Fibroblast of lung (primary cell): Measurements from ENCODE around the gene S100G. TPM values are rescaled to one million over a fixed set of nuclear protein-coding genes. Genes with fewer than 3 reads are reported as not detected.

Source experiments
- DNase-seq, 2 donors: peaks; one replicate each; pipeline versions ENCODE4 v3.0.0 to v3.0.0-alpha.2; 2010; ENCODE audit warnings: low read depth in 2 of 2
- H2AFZ ChIP-seq: 2 replicates; pipeline ENCODE4 v1.5.1; 2012; ENCODE audit warnings: low read length, control low read depth, inconsistent platforms
- H3K27ac ChIP-seq: 2 replicates; pipeline ENCODE4 v1.5.1; 2011; ENCODE audit warnings: low read length, control low read depth; ENCODE audit not compliant: insufficient read depth
- H3K27me3 ChIP-seq: 2 replicates; pipeline ENCODE4 v1.5.1; 2011; ENCODE audit warnings: mild to moderate bottlenecking, low read length; ENCODE audit not compliant: control insufficient read depth, insufficient read depth
- H3K36me3 ChIP-seq: 2 replicates; pipeline ENCODE4 v1.5.1; 2011; ENCODE audit warnings: low read length; ENCODE audit not compliant: control insufficient read depth, insufficient read depth
- H3K4me1 ChIP-seq: 2 replicates; pipeline ENCODE4 v1.5.1; 2011; ENCODE audit warnings: low read length; ENCODE audit not compliant: control insufficient read depth, insufficient read depth; ENCODE audit errors: extremely low read depth
- H3K4me2 ChIP-seq: 2 replicates; pipeline ENCODE4 v1.5.1; 2011; ENCODE audit warnings: low read length, control low read depth; ENCODE audit not compliant: insufficient read depth; ENCODE audit errors: extremely low read depth
- H3K4me3 ChIP-seq, 4 experiments: fragments of 200-600 bp in 1 of 4; sonication (generic) in 1 of 4; replicated peaks in 1 of 4; 2 replicates each; pipeline ENCODE4 v1.5.1; 2011 to 2016; ENCODE audit warnings: low read length in 4 of 4, low read depth in 3 of 4, mild to moderate bottlenecking in 3 of 4, control low read depth in 2 of 4, inconsistent platforms in 1 of 4, mixed read lengths in 1 of 4; ENCODE audit not compliant: insufficient read depth in 1 of 4; ENCODE audit errors: control extremely low read depth in 1 of 4
- H3K79me2 ChIP-seq: 2 replicates; pipeline ENCODE4 v1.5.1; 2012; ENCODE audit warnings: mild to moderate bottlenecking, low read length, inconsistent platforms; ENCODE audit not compliant: control insufficient read depth, insufficient read depth
- H3K9ac ChIP-seq: 2 replicates; pipeline ENCODE4 v1.5.1; 2011; ENCODE audit warnings: mild to moderate bottlenecking, low read length, control low read depth; ENCODE audit not compliant: insufficient read depth
- H3K9me3 ChIP-seq: 2 replicates; pipeline ENCODE4 v1.5.1; 2012; ENCODE audit warnings: low read depth, low read length; ENCODE audit not compliant: control insufficient read depth, insufficient read depth
- H4K20me1 ChIP-seq: 2 replicates; pipeline ENCODE4 v1.5.1; 2011; ENCODE audit warnings: low read length; ENCODE audit not compliant: control insufficient read depth, insufficient read depth; ENCODE audit errors: extremely low read depth
- EZH2 ChIP-seq: IDR thresholded peaks from 2 replicates; pipeline ENCODE4 v1.5.1; 2012; ENCODE audit warnings: low read length, control low read depth, mild to moderate bottlenecking; ENCODE audit errors: missing control alignments
- polyA plus RNA-seq, 2 donors: library from polyadenylated mRNA; depleted of rRNA in 1 of 2; stranded (reverse) in 1 of 2; unstranded in 1 of 2; fragments of >200 nt; gene quantifications; 2 replicates each; pipeline ENCODE4 v1.2.1, GENCODE V29; 2011 to 2012; ENCODE audit warnings: missing spikeins in 1 of 2
- total RNA-seq: library from RNA; depleted of rRNA; stranded (reverse); fragments of >200 nt; gene quantifications from 2 replicates; pipeline ENCODE4 v1.2.1, GENCODE V29; 2014
- TF ChIP-seq, protein P1 (sequence below), 2 donors: IDR thresholded peaks in 1 of 2; conservative IDR thresholded peaks in 1 of 2; 1 replicate in 1 of 2; 2 replicates in 1 of 2; pipeline ENCODE4 v1.5.1; 2011 to 2012; ENCODE audit warnings: low read length in 2 of 2, control low read depth in 1 of 2, inconsistent platforms in 1 of 2, low read depth in 1 of 2, mild to moderate bottlenecking in 1 of 2

The S100G gene
- total and polyA plus RNA-seq, 2 donors (not counting 1 experiment from before 2014, with no cell fraction given): not detected

DNA sequence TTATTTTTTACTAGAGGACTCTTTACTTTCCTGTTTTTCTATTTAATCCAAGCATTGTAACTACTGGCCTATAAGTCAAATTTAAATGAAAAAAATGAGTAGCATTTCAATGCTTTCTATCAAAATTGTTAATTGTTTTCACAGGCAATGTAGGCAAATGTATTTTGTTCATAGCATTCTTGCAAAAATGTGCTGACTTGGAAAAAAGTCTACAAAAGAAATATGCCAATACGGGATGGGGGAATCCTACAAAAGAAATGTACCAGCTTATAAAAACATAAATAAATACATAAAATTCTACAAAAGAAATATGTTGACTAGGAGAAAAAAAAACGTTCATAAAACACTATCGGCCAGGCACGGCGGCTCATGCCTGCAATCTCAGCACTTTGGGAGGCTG, 14.9 kb upstream of the S100G start:
- Histone ChIP-seq H2AFZ (no peak overlapping the region), H3K4me1 (no peaks in the 10 kb centered on the region), H4K20me1 (no peaks in the 10 kb centered on the region), H3K4me3 (no peak overlapping the region), H3K4me2 (no peak overlapping the region), H3K36me3 (no peaks in the 10 kb centered on the region), H3K9me3 (no peaks in the 10 kb centered on the region), H3K27ac (no peak overlapping the region), H3K27me3 (no peaks in the 10 kb centered on the region), H3K9ac (no peak overlapping the region), H3K79me2 (no peaks in the 10 kb centered on the region)
- no peak for DNase-seq
- TF ChIP-seq, protein P1, sequence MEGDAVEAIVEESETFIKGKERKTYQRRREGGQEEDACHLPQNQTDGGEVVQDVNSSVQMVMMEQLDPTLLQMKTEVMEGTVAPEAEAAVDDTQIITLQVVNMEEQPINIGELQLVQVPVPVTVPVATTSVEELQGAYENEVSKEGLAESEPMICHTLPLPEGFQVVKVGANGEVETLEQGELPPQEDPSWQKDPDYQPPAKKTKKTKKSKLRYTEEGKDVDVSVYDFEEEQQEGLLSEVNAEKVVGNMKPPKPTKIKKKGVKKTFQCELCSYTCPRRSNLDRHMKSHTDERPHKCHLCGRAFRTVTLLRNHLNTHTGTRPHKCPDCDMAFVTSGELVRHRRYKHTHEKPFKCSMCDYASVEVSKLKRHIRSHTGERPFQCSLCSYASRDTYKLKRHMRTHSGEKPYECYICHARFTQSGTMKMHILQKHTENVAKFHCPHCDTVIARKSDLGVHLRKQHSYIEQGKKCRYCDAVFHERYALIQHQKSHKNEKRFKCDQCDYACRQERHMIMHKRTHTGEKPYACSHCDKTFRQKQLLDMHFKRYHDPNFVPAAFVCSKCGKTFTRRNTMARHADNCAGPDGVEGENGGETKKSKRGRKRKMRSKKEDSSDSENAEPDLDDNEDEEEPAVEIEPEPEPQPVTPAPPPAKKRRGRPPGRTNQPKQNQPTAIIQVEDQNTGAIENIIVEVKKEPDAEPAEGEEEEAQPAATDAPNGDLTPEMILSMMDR (conservative IDR thresholded peaks at IDR 0.05 in 1 of 2, IDR thresholded peaks at IDR 0.05 in 1 of 2; ENCODE audit: low read depth in 1 of 2, low read length in 2 of 2): no peak
- no peak for TF ChIP-seq EZH2

DNA sequence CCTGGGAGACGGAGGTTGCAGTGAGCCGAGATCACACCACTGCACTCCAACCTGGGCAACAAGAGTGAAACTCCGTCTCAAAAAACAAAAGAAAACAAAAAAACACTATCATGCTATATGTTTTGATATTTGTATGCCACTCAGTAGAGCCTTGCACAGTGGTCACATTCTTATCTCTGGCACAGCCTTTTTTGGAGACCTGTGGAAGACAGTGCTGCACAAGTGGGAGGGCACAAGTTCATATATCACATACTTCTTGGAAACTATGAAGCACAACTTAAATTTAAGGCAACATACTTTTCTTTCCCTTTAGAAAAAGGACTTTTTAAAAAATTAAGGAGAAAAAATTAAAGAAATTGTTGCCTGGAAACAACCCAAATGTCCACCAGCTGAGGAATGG, 14.4 kb upstream of the S100G start:
- Histone ChIP-seq H3K27ac (no peak overlapping the region), H3K9me3 (no peaks in the 10 kb centered on the region), H3K4me2 (no peak overlapping the region), H3K27me3 (no peaks in the 10 kb centered on the region), H3K9ac (no peak overlapping the region), H4K20me1 (no peaks in the 10 kb centered on the region), H3K4me3 (no peak overlapping the region), H3K36me3 (no peaks in the 10 kb centered on the region), H3K79me2 (no peaks in the 10 kb centered on the region), H3K4me1 (no peaks in the 10 kb centered on the region), H2AFZ (no peak overlapping the region)
- DNase-seq: no peak
- TF ChIP-seq, protein P1 (conservative IDR thresholded peaks at IDR 0.05 in 1 of 2, IDR thresholded peaks at IDR 0.05 in 1 of 2; ENCODE audit: low read depth in 1 of 2, low read length in 2 of 2): no peak
- no peak for TF ChIP-seq EZH2

DNA sequence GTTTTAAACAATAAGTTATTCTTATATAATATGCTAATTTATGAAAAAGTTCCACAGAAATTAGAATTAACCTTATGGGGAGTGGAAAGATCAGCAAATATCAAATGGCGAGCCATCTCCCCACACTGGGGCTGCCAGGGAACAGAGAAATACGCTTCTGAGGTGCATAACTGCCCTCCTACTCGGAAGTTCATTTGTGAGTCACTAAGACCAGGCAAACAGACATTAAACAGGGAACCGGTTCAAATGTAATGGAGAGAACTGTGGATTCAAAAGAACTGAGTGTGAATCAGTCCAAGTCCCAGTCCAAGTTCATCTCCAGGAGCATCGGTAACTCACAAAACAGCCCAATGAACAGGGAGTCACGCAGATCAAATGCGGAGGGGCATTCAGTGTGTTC, 11.4 kb upstream of the S100G start:
- Histone ChIP-seq H4K20me1 (no peaks in the 10 kb centered on the region), H3K27ac (no peak overlapping the region), H3K27me3 (no peaks in the 10 kb centered on the region), H3K4me3 (no peak overlapping the region), H3K9me3 (no peaks in the 10 kb centered on the region), H3K9ac (no peak overlapping the region), H2AFZ (no peak overlapping the region), H3K4me1 (no peaks in the 10 kb centered on the region), H3K36me3 (no peaks in the 10 kb centered on the region), H3K4me2 (no peak overlapping the region), H3K79me2 (no peaks in the 10 kb centered on the region)
- TF ChIP-seq, protein P1 (conservative IDR thresholded peaks at IDR 0.05 in 1 of 2, IDR thresholded peaks at IDR 0.05 in 1 of 2; ENCODE audit: low read depth in 1 of 2, low read length in 2 of 2): no peak
- no peak for TF ChIP-seq EZH2
- peak in 1 of 2 donors; percentile 40 for DNase-seq
